NCI-H774 (cell line): Measurements from ENCODE around the gene DSCAML1.

ENCODE experiments used
- DNase-seq: peaks from one replicate; lab custom pipeline; 2025; lab: John Stamatoyannopoulos, UW

DSCAML1 gene

DNA sequence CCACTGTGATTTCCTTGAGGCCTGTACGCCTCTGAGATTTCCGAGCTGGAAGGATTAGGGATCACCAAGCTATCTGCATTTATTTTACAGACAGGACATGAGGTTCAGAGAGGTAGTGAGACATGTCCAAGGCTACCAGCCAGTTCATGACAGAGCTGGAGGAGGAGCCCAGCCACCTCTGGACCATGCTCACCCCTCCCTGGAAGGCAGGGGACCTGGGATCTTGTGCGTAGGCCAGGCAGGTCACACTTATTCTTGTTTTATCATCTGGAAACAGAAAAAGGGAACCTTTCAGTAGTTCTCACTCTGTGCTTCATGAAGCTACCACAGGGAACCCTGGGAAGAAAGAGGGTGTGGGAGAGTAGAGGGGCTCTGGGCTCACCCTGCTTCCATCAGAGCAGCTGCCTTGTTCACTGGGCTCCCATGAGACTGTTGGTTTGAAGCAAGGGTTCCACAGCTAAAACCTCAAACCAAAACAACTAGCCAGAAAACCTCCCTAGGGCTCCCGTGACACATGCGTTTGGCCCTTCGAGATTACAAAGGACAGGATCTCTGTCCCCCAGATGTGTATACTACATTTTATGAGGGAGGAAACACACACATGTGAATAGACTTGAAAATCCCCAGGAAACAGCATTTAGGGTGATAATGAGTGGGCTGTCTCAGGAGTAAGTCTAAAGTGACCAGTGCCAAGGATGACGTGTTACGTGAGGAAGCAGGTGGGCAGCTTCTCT is 106.4 kb downstream of the DSCAML1 start:
- no peak for DNase-seq

DNA sequence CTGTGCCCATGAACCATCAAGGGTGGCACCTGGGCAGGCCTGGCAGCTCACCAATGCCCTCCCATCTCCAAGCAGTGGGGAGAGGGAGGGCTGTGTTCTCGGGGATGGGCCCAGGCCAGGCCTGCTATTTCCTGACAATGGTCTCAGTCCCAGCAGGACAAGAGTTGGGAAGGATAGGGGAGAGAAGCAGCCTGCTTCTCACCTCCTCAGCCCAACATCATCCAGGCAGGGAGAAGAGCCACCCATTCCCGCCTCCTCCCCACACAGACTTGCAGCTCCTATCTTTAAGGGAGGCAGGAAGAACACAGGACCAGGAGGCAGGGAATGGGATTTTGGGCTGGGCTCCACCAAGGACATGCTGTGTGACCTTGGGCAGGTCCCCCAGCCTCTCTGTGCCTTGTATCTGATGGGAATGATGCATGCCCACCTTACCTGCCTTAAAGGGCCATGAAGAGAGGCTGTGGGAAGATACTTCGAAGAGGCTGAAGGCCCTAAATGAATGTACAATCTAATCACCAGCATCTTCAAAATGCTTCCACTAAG is 108.7 kb downstream of the DSCAML1 start:
- DNase-seq = no peak

DNA sequence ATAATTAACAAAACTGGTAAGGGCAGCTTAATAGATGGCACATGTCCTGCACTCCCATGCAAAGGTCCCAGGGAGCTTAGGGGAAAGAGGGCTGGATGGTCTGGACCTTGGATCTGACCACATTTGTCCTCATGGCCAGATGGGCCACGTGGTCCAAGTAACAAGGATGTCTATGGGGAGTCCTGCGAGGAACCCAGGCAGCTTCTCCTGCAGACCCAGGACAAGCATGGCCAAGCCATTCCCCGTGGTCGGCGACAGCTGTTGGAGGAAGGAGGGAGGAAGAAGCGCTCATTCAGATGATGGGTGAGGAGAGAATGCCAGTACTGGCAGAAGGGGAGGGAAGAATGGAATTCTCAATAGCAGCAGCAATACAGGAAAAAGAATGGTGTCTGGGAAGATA is 109.2 kb downstream of the DSCAML1 start:
- no peak for DNase-seq

DNA sequence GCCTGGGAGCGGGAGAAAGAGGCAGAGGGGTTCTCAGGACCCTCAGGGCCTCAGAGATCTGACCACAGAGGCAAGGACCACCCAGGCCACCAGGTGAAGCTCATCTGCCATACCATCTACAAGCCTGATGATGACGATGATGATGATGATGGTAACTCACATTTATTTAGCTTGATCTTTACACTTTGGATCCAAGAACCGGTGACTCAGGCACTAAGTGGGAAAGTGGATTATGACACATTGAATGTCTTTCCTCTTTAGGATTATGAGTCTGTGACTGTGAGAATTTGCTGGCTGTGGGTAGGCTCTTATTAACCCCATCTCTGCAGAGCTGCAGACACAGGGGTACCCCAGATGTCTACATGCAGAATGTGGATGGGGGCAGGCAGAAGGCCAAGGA is 110.3 kb downstream of the DSCAML1 start:
- no peak for DNase-seq

DNA sequence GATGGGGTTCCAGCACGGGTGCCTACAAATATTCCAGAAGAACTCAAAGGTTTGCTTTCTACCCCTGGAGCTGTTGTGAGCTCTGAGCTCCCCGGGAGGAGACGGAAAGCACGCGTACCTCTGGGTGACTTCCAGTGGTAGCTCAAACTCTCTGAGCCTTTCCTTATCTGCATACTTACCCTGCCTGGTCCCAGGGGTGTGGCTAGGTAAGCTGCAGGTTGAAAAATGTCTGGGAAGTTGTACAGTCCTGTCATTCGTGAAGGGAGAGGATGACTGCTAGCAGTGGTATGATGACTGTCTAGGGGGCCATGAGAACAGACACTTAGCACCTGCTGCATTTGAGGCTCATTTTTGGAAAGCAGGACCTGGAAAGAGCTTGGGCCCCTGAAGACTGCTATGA is 111.5 kb downstream of the DSCAML1 start:
- DNase-seq = no peak

DNA sequence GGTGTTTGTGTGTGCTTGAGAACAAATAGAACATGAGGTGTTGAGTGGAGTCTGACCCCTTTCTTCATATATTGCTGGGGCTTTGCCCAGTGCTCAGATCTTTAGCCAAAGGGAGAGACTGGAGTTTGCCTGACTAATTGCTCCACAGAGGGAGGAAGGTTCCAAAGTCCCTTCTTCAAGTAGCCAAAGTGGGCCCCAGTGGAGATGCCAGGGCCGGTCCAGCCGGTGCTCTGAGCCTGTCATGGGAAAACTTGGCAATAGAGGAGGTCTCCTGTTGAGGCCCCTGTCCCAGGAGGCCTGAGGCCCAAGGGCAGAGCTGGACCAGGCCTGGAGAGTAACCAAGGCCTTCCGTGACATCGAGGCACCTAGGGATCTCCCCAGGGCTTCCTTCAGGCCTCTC is 112.3 kb downstream of the DSCAML1 start:
- DNase-seq = no peak

DNA sequence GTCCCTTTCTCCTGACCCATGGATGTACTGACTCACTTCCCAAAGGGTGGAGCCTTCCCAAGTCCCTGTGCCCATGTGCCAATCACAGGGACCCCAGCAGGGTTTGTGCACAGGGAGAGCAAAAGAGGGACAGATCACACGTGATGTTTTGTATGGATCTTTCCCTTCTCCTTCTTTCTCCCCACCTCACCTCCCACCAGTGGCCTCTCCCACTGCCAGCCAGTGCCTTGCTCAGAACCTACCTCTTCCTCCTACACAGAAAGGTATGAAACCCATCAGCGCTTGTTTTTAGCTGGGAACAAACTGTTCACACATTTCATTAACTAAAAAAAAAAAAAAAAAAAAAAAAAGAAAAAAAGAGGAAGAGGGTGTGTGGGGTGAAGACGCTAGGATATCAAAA is 112.9 kb downstream of the DSCAML1 start:
- DNase-seq = no peak

DNA sequence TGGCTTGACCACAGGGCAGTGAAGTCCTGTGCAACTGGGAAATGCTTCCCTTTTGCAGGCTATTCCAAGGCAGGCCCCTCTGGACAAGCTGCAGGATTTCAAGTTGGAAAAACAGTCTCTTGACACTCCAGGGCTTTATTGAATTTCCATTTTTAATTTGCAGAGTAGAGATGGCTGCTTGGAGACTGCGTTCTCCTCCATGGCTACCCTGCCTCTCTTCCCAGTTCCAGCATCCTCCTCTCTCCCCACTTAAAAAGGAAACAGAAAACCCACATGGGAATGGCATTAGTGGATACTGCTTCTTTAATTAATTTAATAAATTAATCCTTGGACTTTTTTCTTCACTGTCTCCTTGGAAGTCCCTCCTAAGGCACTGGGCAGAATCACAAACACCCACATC is 115.6 kb downstream of the DSCAML1 start:
- DNase-seq = no peak

DNA sequence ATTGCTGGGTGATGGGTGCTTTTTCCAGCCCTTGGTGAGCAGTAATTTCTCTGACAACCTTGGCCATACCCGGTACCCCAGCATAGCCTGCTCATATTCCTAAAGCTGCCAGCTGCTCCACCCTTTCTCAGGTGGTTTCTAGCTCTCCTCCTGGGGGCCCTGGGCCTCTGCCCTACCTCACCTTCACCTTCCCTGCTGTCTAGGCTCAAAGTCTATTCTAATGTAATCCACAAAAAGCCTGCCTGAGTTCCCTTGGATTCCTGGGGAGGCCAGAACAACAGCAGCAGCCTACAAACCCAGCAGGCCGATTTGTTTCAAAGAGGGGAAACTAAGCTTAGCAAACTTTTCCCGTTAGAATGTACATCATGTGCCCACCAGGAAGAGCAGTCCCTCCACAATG is 117.6 kb downstream of the DSCAML1 start:
- no peak for DNase-seq

DNA sequence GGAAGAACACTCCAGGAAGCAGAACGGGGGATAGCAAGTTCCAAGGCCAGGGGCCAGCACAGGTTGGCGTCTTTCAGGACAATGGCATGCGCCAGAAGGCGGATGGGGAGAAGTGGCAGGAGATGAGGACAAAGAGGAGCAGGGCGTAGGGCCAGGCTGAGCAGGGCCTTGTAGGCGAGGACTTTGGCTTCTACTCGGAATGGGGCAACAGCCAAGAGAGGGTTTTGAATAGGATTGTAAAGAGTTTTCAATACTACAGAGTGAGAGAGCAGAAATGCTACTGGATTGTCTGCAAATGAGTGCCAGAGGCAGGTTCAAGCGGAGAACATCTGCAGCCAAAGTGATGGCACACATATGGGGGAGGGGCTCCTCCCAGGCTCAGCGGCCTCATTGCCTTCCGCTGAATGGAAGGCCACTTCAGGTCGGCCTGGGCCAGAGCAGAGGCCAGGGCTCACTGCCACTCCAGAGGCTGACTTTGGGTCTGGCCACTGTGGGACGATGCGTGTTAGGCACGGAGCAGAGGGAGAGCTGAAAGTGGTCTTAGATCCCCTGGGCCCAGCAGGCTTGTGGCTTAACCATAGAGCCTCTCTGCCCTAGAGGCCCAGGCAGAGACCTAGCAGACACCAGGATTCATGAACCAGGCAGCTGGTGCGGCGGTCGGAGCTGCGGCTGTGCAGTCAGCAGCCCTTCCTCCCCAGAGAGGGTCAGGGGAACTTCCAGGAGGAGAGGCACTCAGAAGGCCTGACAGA is 118.2 kb downstream of the DSCAML1 start:
- no peak for DNase-seq

DNA sequence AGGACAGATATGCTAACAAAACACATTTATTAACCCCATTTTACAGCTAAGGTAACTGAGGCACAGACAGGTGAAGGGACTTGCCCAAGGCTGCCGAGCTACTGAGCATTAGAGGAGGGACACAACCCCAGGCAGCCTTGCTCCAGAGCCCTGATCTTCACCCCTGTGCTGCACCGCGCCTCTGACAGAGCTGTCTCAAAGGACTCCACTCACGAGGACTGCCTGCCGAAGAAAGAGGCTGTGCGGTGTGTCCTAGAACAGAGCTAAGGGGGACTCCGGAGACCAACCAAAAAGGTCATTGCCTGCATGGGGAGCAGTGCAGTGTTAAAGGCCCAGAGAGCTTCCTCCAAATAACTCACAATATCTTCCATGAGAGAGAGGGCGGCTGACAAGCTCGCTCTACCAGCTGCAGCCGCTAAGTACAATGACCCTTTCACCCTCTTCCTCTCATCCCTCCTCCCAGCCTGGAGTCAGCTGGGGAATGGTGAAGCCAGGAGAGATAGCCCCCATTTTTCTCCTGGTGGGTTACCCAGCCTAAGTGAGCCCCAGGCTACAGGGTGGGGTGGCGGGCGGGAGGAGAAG is 119.2 kb downstream of the DSCAML1 start:
- no peak for DNase-seq

DNA sequence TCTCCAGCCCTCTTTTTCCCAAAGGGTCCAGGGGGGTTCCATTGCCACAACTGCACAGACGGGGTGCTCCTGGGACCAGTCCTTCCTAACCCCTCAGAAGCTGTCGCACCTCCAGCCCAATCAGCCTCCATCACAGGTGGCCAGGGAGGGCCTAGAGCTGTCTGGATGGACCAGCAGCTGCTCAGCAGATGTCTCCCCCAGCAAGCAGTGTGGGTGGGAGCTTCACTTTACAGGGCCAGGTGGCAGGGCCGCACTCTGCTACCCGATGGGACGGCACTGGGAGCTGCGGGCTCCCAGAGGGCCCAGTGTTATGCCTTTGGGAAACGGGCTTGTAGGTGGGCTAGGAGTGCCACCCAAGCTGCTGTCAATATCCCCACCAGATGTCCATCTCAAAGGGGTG is 120.5 kb downstream of the DSCAML1 start:
- DNase-seq = no peak

DNA sequence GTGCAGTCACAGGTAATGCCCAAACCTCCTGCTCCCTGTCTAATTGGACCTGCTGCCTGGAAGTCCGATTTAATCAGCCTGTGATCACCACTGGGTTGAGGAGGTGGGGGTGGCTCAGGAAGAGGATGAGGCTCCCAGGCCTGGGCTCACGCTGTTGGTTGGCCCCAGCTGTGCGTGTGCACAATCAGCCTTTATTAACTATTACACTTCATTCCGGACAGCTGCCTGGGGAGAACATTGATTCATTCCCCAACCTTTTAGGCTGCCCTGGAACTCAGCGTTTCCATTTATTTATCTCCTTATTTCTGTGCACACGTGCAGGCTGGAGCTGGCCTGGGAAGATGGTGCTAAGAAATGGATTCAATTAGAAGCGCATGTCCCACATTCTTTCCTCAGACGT is 123.4 kb downstream of the DSCAML1 start:
- DNase-seq = no peak

DNA sequence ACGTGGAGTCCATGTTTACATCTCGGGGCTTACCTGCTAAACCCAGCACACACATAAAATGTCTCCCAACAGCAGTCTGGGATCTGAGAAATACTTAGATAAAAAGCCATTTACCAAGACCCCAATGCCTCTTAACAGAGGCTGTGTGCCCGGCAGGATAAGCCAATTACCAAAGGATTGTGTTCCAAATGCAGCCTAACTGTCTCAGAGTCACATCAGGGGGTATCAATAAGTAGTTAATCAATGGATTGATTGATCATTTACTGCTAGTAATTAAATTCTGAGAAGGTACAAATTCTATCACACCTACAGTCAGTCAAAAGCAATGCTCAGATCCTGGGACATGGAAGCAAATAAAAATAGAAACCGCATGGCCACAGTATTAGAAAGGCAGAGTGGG is 125.6 kb downstream of the DSCAML1 start:
- DNase-seq = no peak

DNA sequence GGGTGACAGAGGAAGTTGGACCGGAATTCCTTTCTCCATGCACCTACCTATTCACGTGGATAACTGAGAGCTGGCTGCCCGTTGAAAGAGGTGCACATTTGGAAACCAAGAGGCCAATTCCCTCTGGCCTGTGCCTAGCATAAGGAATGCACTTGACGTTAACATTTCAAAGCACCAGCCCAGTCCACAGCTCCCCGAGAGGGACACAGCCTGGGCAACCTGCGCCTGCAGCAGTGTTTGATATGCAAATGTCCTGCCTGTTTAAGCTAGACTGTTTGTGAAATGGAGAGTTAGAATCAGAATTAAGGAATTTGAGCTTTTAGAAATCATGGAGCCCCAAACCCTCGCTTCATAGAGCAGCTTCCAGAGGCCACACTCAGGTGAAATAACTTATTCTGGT is 126.1 kb downstream of the DSCAML1 start:
- DNase-seq = no peak

DNA sequence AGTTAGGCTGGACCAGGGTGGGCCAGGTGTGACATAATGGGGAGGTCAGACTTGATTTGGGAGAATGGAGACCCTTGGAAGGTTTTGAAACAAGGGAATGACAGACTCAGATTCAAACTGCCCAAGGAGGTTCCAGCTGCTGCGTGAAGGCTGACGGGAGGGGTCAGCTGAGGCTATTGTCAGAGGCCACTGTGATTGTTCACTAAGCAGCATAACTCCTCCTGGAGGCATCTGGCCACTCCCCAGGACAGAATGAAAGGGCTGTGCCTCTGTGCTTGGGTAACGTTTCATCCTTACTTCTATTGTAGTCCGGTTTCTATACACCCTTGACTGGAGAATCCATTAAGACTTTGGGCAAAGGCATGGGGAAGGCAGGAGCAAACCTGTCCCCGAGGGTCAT is 126.6 kb downstream of the DSCAML1 start:
- DNase-seq = no peak

DNA sequence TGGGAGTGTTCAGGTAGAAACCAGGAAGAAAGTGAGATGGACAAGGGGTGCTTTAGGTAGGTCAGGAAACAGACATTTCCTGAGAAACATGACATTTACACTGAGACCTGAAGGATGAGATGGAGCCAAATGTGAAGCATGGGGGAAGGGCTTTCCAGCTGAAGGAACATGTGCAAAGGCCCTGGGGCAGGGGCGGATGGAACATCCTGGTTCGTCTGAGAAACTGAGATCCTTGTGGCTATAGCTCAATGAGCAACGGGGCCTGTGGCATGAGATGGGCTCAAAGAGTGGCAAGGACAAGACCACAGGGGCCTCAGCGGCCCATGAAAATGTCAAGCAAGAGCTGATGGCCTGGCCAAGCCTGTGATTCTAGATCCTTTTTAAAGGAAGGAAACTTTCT is 127.4 kb downstream of the DSCAML1 start:
- no peak for DNase-seq

DNA sequence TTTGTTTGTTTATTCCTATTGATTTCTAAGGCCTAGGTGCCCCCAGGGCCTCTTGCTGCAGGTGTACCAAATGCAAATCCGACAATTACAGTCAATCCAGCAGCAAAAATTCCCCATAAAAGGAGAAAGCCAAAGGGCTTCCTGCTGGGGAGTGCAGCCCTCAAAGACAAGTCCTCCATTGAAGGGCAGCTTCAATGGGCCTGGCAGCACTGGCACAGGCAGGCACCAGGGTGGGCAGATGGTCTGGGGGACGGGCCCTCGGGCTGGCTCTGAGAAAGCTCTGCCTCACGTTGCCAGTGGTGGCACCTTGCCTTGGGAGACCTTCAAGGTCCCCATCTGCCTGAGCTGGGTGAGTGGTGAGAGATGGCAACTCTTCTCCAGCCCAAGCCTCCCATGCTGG is 128.0 kb downstream of the DSCAML1 start:
- no peak for DNase-seq

DNA sequence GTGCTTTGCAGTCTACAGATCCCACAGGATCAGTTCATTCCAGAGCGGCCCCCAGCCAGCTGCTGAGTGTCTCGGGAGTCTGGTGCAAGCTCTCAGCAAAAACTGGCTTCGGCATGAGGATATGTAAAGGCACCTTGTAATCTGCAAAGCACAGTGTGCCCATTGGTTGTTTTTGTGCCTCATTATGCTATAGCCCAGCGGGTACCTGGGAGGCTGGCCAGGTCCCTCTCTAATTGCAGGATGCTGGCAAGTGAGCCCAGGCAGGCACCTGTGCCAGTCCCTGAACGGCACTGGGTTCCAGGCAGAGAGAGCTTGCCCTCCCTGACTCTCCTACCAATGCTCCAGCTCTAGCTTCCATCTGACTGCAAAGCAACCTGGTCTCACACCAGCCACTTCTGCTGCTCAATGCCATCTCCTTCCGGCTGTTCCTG is 128.7 kb downstream of the DSCAML1 start:
- DNase-seq = peak; percentile 49

DNA sequence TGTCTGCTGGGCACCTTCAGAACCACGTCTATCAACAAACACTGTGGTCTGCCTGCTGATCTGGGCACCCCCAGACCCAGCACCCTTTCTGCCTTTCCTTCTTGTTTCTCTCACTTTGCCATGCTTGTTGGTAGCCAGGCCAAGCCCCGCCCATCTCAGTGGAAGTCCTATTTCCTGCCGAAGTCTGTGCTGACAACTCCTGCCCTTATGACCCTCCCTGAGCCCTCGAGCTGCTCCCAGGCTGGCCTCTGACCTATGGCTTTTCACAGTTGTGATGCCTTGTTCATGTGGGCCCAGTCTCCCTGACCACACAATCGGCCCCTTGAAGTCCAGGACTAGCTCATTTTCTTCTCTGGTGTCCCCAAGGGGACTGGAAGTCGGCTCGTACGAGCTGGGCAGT is 132.1 kb downstream of the DSCAML1 start:
- no peak for DNase-seq

DNA sequence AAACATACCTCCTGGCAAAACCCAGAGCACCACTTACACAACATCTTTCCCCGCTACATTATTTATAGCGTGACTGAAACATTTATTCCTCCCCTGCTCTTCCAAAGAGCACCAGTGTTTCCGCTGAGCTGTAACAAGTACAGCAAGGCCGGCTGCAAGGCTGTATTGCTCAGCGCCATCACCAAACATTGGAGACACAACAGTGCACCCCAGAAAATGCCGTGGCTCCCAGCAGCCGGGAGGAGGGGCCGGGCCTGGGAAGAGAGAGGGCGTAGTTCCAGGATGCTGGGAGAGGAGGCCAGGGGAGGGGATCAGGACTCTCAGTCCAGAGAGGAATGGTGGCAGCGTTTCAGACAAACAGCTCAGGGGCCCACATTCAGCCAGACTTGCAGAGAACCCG is 133.2 kb downstream of the DSCAML1 start:
- no peak for DNase-seq

DNA sequence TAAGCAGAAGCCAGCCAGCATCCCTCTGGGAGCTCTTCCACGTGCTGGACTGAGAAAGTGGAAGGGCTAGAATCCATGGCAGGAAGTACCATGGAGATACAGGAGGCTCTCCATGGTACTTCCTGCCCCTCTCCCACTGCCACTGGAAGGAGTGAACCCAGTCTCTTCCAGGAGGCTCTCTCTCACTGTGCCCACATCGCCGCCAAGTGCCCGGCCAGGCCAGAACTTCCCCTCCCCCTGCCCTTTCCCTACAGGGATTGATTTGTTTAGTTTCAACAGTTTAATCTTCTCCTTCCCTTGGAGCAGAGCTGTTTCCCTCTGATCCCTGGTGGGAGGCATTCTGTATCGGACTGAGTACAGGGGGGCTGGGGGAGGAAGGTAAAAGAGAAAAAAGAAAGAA is 133.6 kb downstream of the DSCAML1 start:
- no peak for DNase-seq

DNA sequence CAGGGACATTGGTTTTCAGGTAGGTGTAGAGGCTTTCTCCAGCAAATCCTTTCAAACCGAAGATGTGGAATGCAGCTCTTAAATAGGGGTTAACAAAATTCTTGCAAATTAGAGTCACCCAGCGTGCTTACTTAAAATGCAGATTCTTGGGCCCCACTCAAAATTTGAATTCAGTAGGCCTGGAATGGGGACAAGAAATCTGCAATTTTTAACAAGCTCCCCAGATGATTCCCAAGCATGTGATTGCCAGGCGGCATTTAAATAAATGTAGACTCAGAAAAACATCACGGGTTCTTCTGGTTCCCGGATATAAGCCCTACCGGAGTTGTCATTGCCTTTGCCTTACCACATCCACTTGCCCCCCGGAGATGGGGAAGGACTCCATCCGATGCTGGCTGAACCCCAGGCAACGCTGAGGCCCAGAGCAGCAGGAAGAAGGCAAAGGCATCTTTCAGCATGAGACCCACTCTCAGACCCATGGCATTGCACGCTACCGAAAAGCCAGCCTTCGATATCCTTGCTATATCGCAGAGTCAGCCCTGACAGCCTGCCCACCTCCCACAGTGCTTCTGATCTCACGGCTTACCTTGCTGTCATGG is 134.2 kb downstream of the DSCAML1 start:
- DNase-seq = no peak
